NCI-H524 treated with DMSO at 0.1 percent for 48 hours (cell line): ENCODE data around the gene ZDHHC20.

Source experiments
- DNase-seq: peaks from one replicate; lab custom pipeline; 2025; lab: John Stamatoyannopoulos, UW

Gene ZDHHC20

DNA sequence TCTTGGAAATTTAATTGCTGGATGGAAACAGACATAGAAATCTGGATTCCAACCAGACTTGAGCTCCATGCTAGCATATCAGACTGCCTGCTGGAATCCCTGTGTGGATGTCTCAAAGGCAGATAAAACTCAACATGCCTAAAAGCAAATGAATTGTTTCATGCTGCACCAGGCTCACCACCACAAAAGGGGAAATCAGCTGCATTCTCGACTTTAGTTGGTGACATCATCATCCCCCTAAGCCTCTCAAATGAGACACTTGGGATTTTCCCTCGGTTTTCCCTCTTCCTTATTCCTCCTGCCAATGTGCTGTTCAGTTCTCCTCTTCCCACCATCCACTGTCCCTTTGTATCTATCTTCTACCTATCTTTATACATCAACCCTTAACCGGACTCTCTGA, 134.3 kb downstream of the ZDHHC20 start:
- DNase-seq = no peak

DNA sequence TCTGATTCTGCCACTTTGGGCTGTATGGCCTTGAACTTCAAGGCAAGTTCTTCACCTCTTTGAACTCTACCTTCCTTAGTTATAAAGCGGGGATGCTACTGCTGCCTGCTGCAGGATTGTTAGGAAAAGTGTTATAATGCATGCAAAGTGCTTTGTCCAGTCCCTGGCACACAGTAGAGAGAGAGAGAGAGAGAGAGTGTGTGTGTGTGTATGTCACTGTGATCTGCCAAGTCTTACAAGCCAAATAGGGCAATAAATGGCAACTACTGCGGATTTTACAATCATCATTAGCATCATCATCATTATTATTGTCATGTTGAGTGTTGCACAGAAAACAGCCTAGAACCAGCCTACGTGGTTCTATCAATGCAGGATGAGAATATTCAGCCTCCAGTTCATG, 136.1 kb downstream of the ZDHHC20 start:
- DNase-seq = no peak
